ENCODE results near the gene JAG2.

The JAG2 gene

DNA sequence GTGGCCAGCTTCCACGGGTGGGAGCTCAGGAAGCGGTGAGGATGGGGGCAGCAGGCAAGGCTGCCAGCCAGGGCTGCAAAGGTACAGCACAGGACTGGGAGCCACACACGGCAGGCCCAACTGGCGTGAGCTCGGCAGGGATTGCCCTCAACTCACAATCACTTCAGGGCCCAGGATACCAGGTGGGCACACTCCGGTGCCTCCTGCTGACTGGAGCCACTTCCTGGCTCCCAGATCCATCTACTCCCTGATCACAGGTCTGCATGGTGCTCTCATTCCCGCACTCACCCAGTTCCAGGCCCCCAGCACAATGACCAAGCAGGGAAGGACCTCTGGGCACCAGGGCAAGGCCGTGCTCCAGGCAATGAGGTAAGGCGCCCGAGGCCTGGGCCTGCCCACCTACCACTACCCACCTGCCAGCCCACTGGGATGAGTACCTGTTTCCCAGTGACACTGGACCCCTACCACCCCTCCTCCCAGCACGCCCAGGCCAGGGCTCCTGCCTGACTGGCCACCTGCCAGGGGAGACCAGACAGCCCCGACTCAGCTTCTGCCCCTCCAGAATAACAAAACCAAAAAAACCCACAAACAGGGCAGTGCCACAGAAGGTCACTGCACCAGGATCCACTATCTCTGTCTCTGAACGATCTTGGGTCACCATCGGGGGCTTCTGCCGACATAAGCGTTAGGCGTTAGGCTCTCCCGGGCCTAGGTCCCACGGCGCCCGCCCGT is 1.8 kb downstream of the JAG2 start:
- in situ Hi-C loops (cut with HindIII; ENCODE audit: low sequenced_read_pairs), result no loop called here

GRCh38 chr14:105165761-105166485 is 2.7 kb downstream of the JAG2 start:
- in situ Hi-C loops (cut with HindIII; ENCODE audit: low sequenced_read_pairs), result no loop called here

- in situ Hi-C loops (cut with HindIII; ENCODE audit: low sequenced_read_pairs), result no loop called here
These were observed 3.4 kb downstream of the JAG2 start for GRCh38 chr14:105165134-105165704.

DNA sequence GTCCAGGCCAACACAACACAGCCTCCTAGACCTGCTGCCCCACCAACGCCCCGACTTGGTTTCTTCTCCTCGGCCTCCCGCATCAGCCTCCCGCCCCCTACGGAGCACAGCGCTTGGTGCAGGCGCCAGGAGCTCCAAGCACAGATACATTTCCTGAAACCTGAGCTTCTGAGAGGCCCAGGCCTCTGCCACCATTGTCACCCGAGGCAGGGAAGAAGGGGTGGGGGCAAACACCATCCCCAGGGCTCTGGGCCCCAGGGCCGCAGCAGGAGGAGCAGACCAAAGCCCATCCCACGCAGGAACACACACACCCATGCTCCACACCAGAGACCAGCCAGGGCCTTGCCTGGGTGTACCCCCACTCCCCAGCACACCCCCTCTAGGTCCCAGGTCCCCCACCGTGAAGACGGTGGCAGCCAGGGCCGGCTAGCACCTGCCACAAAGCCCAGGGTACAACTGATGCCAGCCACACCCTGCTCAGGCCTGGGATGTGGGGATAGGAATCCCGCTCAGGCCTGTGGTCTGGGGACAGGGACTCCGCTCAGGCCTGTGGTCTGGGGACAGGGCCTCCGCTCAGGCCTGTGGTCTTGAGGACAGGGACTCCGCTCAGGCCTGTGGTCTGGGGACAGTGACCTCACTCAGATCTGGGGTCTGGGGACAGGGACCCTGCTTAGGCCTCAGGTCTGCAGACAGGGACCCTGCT is 5.4 kb downstream of the JAG2 start:
- in situ Hi-C loops (cut with HindIII; ENCODE audit: low sequenced_read_pairs), result no loop called here

DNA sequence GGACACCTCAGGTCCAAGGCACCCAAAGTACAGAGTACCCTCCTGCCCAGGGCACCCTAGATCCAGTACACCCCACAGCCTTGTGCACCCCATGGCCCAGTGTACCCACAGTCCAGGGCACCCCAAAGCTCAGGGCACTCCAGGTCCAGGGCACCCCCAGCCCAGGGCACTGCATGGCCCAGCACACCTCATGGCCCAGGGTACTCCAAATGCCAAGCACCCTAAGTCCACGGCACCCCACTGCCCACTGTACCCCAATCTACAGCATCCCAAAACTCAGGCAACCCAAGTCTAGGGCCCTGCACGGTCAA is 6.0 kb downstream of the JAG2 start:
- in situ Hi-C loops (cut with HindIII; ENCODE audit: low sequenced_read_pairs), result no loop called here

GRCh38 chr14:105161964-105162668 is 6.5 kb downstream of the JAG2 start:
- in situ Hi-C loops (cut with HindIII; ENCODE audit: low sequenced_read_pairs), result no loop called here

- in situ Hi-C loops (cut with HindIII; ENCODE audit: low sequenced_read_pairs), result no loop called here
These were observed 7.3 kb downstream of the JAG2 start for GRCh38 chr14:105161309-105161708.

- in situ Hi-C loops (cut with HindIII; ENCODE audit: low sequenced_read_pairs), result no loop called here
These were observed 7.8 kb downstream of the JAG2 start for GRCh38 chr14:105160776-105161175.

DNA sequence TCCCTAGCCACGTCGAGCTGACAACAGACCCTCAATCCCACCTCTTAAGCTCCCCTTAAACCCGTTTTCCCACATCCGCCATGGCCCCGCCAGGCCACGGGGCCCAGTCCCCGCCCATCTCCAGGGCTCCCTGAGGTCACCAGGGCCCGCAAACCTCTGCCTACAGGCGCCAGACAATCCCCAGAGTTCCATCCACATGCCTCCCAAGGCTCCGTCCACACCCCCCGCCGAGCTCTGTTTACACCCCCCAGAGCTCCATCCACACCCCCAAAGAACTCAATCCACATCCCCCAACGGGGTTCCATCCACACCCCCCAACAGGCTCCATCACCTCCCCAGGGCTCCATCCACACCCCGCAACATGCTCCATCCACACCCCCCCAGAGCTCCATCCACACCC is 9.2 kb downstream of the JAG2 start:
- in situ Hi-C loops (cut with HindIII; ENCODE audit: low sequenced_read_pairs), result no loop called here

GRCh38 chr14:105158794-105159193 is 9.8 kb downstream of the JAG2 start:
- in situ Hi-C loops (cut with HindIII; ENCODE audit: low sequenced_read_pairs), result no loop called here

GRCh38 chr14:105157872-105158271 is 10.7 kb downstream of the JAG2 start:
- in situ Hi-C loops (cut with HindIII; ENCODE audit: low sequenced_read_pairs), result no loop called here

- in situ Hi-C loops (cut with HindIII; ENCODE audit: low sequenced_read_pairs), result no loop called here
These were observed 11.9 kb downstream of the JAG2 start for GRCh38 chr14:105156414-105157375.

DNA sequence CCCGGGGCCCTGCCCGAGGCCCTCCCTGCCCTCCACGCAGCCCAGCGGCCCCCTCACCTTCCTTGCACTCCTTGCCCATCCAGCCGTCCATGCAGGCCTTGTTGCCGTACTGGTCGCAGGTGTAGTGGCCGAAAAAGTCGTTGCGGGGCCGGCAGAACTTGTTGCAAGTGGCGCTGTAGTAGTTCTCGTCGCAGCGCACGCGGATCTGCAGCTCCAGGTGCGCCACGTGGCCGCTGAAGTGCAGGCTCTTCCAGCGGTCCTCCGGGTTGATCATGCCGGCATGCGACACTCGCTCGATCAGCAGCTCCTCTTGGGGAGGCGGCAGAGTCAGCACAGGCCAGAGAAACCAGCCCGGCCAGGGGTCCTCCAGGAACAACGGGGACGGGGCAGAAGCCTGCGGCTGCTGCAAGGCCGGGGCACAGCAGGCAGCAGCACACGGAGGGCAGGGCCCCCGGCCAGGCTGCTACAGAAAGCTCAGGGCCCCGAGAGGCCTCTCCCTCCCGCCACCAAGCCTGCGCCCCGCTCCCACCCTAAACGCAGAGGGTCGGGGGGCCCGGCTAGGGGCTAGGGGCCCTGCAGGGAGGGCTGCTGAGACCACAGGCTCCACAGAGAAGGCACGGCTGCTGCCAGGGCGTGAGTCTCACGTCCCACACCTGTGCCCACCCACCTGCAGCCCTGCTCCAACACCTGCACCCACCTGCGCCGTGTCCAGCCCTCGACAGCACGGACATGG is 12.7 kb downstream of the JAG2 start:
- in situ Hi-C loops (cut with HindIII; ENCODE audit: low sequenced_read_pairs), result no loop called here

DNA sequence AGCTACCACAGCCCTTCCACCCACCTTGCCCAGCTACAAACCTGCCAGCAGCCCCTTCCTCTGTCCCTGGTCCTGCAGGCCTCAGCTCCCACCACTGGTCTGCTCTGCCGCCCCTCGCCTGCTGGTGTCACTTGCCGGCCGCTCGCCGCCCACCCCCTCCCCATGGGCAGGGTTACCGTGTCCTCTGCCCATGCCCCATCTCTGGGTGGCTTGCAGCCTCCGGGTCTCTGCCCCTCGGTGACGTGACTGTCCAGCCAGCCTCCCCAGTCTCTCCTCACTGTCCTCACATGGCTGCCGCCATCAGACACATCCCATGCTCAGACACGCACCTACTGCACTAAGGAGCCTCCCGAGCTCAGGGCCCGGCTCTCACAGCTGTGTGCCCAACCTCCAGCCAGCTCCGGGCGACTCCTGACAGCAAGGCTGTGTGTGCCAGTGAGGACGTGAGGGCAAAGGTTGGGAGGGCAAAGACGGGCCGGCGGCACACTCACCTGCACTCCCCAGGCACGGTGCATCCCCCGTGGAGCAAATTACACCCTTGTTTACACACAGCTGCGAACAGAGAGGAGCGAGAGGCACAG is 13.4 kb downstream of the JAG2 start:
- in situ Hi-C loops (cut with HindIII; ENCODE audit: low sequenced_read_pairs), result no loop called here

- in situ Hi-C loops (cut with HindIII; ENCODE audit: low sequenced_read_pairs), result no loop called here
These were observed 14.1 kb downstream of the JAG2 start for GRCh38 chr14:105154476-105154871.

- in situ Hi-C loops (cut with HindIII; ENCODE audit: low sequenced_read_pairs), result no loop called here
These were observed 14.7 kb downstream of the JAG2 start for GRCh38 chr14:105153739-105154475.

DNA sequence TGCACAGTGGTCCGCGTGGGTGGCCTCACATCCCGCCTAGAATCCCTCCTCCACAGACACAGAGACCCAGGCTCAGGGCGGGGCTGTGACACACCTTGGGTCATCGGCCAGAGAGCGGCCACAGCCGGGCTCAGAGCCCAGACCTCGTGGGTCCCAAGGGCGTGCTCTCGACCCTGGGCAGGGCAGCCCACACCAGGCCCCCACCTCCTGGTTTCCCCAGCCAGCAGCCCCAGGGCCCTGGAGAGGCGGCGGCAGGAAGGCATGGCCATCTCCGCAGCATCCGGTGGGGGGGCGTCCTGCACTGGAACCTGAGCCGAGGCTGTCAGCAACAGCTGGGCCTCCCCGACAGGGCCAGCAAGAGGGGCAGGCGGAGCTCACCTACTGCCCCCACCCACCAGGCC is 15.2 kb downstream of the JAG2 start:
- in situ Hi-C loops (cut with HindIII; ENCODE audit: low sequenced_read_pairs), result no loop called here

DNA sequence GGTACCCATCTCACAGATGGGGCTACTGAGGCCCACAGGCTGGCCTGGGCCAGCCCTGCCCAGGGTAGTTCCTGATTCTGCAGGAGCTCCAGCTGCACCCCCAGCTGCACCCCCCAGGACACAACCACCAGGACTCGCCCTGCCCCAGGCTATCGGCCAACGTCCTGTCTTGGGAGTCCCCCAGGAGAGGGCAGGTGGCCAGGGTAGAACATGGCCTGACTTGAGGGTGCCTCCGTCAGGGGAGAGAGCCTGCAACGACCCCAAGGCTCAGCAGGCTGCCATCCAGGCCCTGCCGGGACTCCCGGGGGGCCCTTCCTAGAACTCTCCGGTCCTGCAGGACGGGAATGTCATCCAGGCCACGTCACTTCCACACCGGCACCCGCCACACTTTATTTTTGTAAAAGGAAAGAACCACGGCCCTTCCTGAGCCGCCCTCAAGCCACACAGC is 15.8 kb downstream of the JAG2 start:
- in situ Hi-C loops (cut with HindIII; ENCODE audit: low sequenced_read_pairs), result no loop called here
